RWPE2 (cell line): Measurements from ENCODE around the gene TRAF4.

Source experiments
- ATAC-seq: fragments of 200-7000 bp; cut with Tn5 transposase; 3 replicates; pipeline ENCODE4 v1.9.1; 2021; ENCODE audit warnings: low read depth
- DNase-seq: peaks from one replicate; pipeline ENCODE4 v3.0.0-alpha.2; 2020; ENCODE audit warnings: low spot score
- H3K27ac ChIP-seq: fragments of 450-650 bp; 2 replicates; pipeline ENCODE4 v1.5.1; 2017; ENCODE audit warnings: mild to moderate bottlenecking; ENCODE audit not compliant: poor library complexity, severe bottlenecking
- H3K27me3 ChIP-seq: fragments of 250-450 bp; sonication (Bioruptor Pico); 2 replicates; pipeline ENCODE4 v1.5.1; 2021; ENCODE audit warnings: mild to moderate bottlenecking, moderate library complexity; ENCODE audit not compliant: insufficient read depth, poor library complexity, severe bottlenecking
- H3K36me3 ChIP-seq: fragments of 250-450 bp; sonication (Bioruptor Pico); 2 replicates; pipeline ENCODE4 v1.5.1; 2020; ENCODE audit warnings: low read depth, mild to moderate bottlenecking, moderate library complexity
- H3K4me1 ChIP-seq: fragments of 250-450 bp; sonication (Bioruptor Pico); 2 replicates; pipeline ENCODE4 v1.5.1; 2021; ENCODE audit warnings: mild to moderate bottlenecking, moderate library complexity; ENCODE audit not compliant: insufficient read depth, poor library complexity, severe bottlenecking
- H3K4me3 ChIP-seq: fragments of 250-450 bp; sonication (Bioruptor Pico); 2 replicates; pipeline ENCODE4 v1.5.1; 2021; ENCODE audit warnings: mild to moderate bottlenecking, moderate library complexity; ENCODE audit not compliant: severe bottlenecking
- H3K9me3 ChIP-seq: fragments of 250-450 bp; sonication (Bioruptor Pico); 2 replicates; pipeline ENCODE4 v1.5.1; 2021; ENCODE audit warnings: mild to moderate bottlenecking, moderate library complexity; ENCODE audit not compliant: severe bottlenecking
- TF ChIP-seq, protein P1 (sequence below): fragments of 450-650 bp; IDR thresholded peaks from one replicate; pipeline ENCODE4 v1.5.1; 2017; ENCODE audit warnings: mild to moderate bottlenecking, moderate library complexity; ENCODE audit not compliant: poor library complexity, severe bottlenecking

TRAF4 gene

DNA sequence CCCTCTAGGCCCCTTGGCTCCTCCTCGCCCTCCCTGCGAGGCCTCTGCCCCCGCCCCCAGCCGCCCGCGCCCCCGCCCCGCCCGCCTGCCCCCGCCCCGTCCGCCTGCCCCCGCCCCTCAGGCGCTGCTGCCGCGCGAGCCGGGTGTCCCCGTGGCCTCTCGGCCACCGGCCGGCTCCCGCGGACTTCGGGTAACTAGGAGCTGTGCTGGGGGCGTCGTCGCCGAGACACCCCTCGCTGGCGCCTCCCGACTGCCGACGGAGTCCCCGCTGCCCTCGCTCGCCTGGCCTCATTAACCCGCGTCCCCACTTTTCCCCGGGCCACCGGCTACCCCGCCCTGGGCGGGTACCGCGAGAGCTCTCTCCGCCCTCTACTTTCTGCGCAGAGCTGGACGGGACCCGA lies 17.6 kb upstream of the TRAF4 start, which contains the start of gene TLCD1:
TSS of gene TLCD1 (minus strand) at position 8 of the 401 bp plus-strand sequence. CDS start 136 bp downstream, outside the sequence.
- no peak for DNase-seq
- peaks cover 39% of the 10 kb centered on the region for H3K36me3 ChIP-seq
- H3K27ac ChIP-seq, result peak within 1 kb of the TSS; percentile 92
- TF ChIP-seq, protein P1, sequence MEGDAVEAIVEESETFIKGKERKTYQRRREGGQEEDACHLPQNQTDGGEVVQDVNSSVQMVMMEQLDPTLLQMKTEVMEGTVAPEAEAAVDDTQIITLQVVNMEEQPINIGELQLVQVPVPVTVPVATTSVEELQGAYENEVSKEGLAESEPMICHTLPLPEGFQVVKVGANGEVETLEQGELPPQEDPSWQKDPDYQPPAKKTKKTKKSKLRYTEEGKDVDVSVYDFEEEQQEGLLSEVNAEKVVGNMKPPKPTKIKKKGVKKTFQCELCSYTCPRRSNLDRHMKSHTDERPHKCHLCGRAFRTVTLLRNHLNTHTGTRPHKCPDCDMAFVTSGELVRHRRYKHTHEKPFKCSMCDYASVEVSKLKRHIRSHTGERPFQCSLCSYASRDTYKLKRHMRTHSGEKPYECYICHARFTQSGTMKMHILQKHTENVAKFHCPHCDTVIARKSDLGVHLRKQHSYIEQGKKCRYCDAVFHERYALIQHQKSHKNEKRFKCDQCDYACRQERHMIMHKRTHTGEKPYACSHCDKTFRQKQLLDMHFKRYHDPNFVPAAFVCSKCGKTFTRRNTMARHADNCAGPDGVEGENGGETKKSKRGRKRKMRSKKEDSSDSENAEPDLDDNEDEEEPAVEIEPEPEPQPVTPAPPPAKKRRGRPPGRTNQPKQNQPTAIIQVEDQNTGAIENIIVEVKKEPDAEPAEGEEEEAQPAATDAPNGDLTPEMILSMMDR, result no peak
- peaks cover 24% of the 10 kb centered on the region for H3K4me1 ChIP-seq
- peak within 1 kb of the TSS; percentile 47 for H3K4me3 ChIP-seq
- H3K9me3 ChIP-seq, result no peaks in the 10 kb centered on the region
- peak; percentile 17 for ATAC-seq
- H3K27me3 ChIP-seq, result no peaks in the 10 kb centered on the region

GRCh38 chr17:28726627-28727491 lies 17.0 kb upstream of the TRAF4 start:
- Histone ChIP-seq H3K27me3 (no peaks in the 10 kb centered on the region), H3K9me3 (no peaks in the 10 kb centered on the region), H3K4me3 (peak overlapping the region; percentile 47), H3K27ac (peak overlapping the region; percentile 92), H3K36me3 (peaks cover 33% of the 10 kb centered on the region), H3K4me1 (peaks cover 24% of the 10 kb centered on the region)
- DNase-seq, result peak; percentile 91
- TF ChIP-seq, protein P1, result peak; percentile 99
- ATAC-seq, result peak; percentile 45

- H3K36me3 ChIP-seq, result peaks cover 16% of the 10 kb centered on the region
- peak within 1 kb of the TSS; percentile 92 for H3K27ac ChIP-seq
- H3K4me3 ChIP-seq, result peak within 1 kb of the TSS; percentile 47
- DNase-seq, result peak; percentile 93
- no peaks in the 10 kb centered on the region for H3K27me3 ChIP-seq
- TF ChIP-seq, protein P1, result no peak
- peak; percentile 10 for ATAC-seq
- H3K9me3 ChIP-seq, result no peaks in the 10 kb centered on the region
- peaks cover 16% of the 10 kb centered on the region for H3K4me1 ChIP-seq
Measured at GRCh38 chr17:28728364-28729200, 15.2 kb upstream of the TRAF4 start, which contains the start of gene NEK8. Gene NEK8 (plus strand): TSS chr17:28728788. CDS start chr17:28728814, 26 bp downstream.

GRCh38 chr17:28729950-28730330 lies 13.9 kb upstream of the TRAF4 start:
- TF ChIP-seq, protein P1, result no peak
- H3K9me3 ChIP-seq, result no peaks in the 10 kb centered on the region
- peaks cover 8% of the 10 kb centered on the region for H3K4me1 ChIP-seq
- H3K27me3 ChIP-seq, result no peaks in the 10 kb centered on the region
- peak overlapping the region; percentile 92 for H3K27ac ChIP-seq
- H3K4me3 ChIP-seq, result no peak overlapping the region
- ATAC-seq, result no peak
- H3K36me3 ChIP-seq, result peaks cover 2% of the 10 kb centered on the region
- DNase-seq, result no peak
